ENCODE results near the gene KRTAP5-1.
"Not testable (repeated sequence)": the region's sequence is repeated elsewhere in the genome, so short reads cannot be mapped to it uniquely, and the experiment has no call there.

KRTAP5-1 gene

DNA sequence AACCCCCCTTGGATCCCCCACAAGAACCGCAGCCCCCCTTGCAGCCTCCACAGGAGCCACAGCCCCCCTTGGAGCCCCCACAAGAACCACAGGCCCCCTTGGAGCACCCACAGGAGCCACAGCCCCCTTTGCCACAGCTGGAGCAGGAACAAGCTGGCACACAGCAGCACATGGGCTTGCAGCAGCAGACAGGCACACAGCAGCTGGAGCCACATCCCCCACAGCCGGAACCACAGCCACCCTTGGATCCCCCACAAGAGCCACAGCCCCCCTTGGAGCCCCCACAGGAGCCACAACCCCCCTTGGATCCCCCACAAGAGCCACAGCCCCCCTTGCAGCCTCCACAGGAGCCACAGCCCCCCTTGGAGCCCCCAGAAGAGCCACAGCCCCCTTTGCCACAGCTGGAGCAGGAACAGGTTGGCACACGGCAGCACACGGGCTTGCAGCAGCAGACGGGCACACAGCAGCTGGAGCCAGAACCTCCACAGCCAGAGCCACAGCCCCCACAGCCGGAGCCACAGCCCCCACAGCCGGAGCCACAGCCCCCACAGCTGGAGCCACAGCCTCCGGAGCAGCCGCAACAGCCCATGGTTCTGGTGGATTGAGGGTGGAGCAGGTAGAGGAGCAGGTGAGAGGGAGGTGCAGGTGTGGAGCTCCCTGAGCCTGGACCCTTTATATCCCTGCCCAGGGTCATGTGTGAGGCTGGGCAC is at the start of gene KRTAP5-1:
KRTAP5-1 (minus strand) TSS at position 623 of the 710 bp plus-strand sequence; CDS start at position 589, 34 bp downstream.
- DNase-seq (ENCODE audit: low spot score), result not testable (repeated sequence)

DNA sequence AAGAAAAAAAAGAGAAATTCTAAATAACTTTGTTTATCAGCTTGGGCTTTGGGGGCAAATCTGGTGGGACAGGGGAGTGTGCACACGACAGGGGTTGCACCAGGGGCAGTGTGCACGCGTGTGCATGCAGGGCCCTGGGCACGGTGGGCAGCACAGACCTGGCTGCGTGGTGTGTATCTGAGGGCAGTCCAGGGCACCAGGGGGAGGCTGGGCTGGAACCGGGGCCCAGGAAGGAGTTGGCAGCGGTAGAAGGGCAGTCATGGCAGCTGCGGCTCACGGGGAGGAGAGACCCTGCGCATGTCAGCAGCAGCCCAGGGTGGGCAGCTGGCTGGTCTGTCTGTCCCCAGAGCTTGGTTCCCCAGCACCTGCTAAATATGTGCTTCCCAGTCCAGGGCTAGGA is 48.8 kb upstream of the KRTAP5-1 start:
- DNase-seq (ENCODE audit: low spot score), result no peak

- DNase-seq (ENCODE audit: low spot score), result no peak
These were observed 47.1 kb upstream of the KRTAP5-1 start for GRCh38 chr11:1632053-1632714.

DNA sequence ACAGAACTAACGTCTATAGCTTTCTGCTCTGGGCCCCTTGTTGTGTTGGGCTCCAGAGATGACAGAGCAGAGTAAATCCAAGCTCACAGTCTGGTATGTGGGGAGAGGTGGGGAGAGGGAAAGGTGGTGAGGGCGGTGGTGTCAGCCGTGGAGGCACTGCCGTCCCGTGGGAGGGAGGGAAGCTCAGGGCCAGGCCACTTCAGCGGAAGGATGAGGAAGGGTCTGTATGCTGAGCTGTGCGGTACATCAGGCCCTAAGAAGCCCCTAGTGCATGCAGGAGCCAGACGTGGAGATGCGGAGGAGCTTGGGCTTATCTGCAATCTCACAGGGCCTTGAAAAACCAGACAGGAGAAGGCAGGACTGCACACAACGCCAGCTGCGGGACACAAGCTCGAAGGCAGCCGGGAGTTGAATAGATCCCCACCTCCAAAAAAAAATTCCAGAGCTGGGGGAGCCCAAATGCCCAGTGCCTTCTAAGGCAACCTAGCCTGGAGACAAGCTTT is 46.0 kb upstream of the KRTAP5-1 start:
- no peak for DNase-seq (ENCODE audit: low spot score)

DNA sequence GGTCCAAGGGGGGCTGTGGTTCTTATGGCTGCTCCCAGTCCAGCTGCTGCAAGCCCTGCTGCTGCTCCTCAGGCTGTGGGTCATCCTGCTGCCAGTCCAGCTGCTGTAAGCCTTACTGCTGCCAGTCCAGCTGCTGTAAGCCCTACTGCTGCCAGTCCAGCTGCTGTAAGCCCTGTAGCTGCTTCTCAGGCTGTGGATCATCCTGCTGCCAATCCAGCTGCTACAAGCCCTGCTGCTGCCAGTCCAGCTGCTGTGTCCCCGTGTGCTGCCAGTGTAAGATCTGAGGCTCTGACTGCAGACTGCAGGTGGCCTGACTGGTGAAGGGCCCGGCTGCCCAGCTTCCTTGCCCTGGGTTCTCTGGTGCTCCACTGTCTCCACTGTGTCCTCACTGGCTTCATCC is 45.2 kb upstream of the KRTAP5-1 start:
- no peak for DNase-seq (ENCODE audit: low spot score)

DNA sequence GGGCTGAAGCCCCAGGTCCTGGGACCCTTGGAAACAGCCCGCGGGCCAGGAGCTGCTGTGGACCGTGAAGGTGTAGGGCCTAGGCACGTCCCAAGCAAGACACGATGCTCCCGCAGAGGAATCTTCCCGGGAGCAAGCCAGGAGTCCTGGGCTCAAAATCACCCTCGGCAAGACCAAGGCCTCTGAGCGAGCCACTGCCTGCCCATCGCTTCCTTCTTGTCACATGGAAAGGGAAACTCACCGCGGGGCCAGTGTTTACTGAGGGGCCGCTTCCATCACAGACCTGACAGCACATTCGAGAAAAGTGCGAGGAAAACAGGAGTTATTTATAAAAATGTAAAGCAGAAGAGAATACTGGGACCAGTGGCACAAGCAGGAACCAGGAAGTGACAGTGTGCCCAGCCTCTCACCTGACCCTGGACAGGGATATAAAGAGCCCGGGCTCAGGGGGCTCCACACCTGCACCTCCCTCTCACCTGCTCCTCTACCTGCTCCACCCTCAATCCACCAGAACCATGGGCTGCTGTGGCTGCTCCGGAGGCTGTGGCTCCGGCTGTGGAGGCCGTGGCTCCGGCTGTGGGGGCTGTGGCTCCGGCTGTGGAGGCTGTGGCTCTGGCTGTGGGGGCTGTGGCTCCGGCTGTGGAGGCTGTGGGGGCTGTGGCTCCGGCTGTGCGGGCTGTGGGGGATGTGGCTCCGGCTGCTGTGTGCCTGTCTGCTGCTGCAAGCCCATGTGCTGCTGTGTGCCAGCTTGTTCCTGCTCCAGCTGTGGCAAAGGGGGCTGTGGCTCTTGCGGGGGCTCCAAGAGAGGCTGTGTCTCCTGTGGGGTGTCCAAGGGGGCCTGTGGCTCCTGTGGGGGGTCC is 44.5 kb upstream of the KRTAP5-1 start, which contains the start of gene KRTAP5-5:
KRTAP5-5 (plus strand) TSS at position 450 of the 860 bp plus-strand sequence; CDS start at position 516, 66 bp downstream.
- DNase-seq (ENCODE audit: low spot score), result no peak

DNA sequence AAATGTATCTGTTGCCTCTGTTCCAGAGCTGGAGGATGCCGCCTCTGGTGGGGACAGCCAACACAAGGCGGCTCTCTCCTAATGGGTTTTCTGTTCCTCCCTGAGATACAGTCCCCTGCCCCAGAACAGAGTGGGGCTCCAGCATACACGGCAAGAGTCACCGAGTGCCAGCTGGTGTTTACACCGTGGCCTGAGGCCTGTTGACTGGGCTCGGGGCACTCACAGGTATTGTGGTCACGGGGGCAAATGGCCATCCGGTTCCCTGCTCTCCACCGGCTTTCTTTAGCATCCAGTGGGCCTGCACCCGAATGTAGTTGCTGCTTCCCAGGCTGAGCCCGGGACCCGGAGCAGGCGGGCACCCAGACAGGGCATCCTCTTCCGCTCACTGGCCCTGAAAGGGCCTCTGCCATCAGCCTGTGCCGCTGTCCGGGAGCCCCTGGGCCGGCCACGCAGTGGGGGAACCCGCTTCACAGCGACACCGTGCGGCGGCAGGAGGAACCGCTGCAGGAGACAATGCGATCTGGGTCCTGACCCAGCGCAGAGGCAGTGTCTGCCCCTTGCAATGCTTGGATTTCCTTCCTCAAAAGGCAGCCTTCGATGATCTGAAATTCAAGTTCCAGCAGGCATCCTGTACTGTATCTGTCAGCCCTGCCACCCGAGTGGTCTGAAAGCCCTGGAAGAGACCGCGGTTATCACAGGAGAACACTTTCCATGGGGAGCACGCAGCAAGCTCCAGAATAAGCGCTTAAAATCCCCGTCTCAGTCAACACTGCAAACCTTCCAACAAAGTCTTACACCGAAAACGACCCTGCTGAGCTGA is 43.6 kb upstream of the KRTAP5-1 start:
- peak; percentile 52 for DNase-seq (ENCODE audit: low spot score)

- no peak for DNase-seq (ENCODE audit: low spot score)
These were observed 40.5 kb upstream of the KRTAP5-1 start for GRCh38 chr11:1625541-1625940.

GRCh38 chr11:1624621-1625020 is 39.5 kb upstream of the KRTAP5-1 start:
- no peak for DNase-seq (ENCODE audit: low spot score)

DNA sequence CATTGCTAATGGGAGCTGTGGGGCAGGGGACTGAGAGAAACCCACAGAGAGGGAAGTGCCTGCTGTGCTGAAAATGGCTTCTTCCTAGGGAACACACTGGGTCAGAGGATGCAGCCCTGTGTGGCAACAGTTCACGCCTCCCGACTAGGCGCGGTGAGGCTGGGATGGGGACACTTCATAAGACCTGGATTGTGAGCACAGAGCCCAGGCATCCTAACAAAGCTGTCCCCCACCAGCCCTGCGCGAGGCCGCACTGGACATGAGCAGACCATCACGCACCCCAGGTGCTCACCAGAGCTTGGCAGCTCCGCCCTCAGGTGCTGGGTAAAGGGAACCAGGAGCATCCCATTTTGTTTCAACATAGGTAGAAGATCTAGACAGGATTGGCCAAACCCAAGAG is 38.6 kb upstream of the KRTAP5-1 start:
- DNase-seq (ENCODE audit: low spot score), result no peak

- DNase-seq (ENCODE audit: low spot score), result no peak
These were observed 37.0 kb upstream of the KRTAP5-1 start, which contains the start of gene KRTAP5-4 for GRCh38 chr11:1622086-1622485. Gene KRTAP5-4 (minus strand): TSS chr11:1622138. CDS start chr11:1622093, 45 bp downstream.

DNA sequence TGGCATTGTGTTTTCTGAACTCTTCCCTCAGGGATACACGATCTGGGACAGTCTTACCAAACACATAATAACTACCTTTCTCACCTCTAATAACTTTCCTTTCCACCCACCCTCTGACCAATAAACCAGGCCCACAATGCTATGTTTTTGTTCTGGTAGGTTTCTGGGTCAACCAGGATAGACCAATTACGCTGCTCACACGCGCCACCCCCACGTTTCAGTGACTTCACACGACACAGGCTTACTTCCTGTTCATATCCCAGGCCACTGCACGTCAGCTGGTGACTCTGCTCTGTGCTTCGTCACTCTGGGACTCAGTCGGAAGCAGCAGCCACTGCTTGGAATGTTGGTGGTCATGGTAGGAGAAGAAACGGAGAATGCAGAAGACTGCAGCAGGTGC is 34.4 kb upstream of the KRTAP5-1 start:
- no peak for DNase-seq (ENCODE audit: low spot score)

GRCh38 chr11:1618231-1618630 is 33.1 kb upstream of the KRTAP5-1 start:
- no peak for DNase-seq (ENCODE audit: low spot score)

- DNase-seq (ENCODE audit: low spot score), result no peak
These were observed 23.3 kb upstream of the KRTAP5-1 start, which contains the start of gene KRTAP5-3 for GRCh38 chr11:1608363-1608762. Gene KRTAP5-3 (minus strand): TSS chr11:1608463. CDS start chr11:1608385, 78 bp downstream.

DNA sequence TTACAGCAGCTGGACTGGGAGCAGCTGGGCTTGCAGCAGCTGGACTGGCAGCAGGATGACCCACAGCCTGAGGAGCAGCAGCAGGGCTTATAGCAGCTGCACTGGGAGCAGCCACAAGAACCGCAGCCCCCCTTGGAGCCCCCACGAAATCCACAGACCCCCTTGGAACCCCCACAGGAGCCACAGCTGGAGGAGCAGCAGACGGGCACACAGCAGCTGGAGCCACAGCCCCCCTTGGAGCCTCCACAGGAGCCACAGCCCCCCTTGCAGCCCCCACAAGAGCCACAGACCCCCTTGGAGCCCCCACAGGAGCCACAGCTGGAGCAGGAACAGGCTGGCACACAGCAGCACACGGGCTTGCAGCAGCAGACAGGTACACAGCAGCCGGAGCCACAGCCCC is 22.8 kb upstream of the KRTAP5-1 start:
- not testable (repeated sequence) for DNase-seq (ENCODE audit: low spot score)

DNA sequence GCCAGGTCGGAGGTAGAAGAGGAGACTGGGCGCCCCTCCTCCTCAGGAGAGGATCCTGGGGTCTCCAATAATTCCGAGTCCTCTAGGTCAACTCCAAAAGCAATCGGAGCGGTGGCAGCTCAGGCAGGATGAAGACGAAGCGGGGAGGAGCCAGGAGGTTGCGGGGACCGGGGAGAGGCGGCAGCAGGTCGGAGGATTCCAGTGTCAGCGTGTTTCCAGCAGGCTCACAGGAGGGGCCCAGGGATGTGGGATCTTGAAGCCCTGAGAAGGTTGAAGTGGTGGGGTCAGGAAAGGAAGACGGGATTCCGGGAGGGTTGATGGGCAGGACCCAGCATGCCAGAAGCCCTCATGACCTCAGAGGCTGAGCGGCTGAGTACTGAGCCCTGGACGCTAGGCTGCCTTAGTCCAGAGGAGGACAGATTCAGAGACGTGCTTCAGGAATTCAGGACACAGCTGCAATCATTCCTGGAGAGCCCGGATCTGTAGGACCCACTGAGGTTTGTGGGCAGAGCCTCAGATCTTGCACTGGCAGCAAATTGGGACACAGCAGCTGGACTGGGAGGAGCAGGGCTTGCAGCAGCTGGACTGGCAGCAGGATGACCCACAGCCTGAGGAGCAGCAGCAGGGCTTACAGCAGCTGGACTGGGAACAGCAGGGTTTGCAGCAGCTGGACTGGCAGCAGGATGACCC is 22.2 kb upstream of the KRTAP5-1 start:
- not testable (repeated sequence) for DNase-seq (ENCODE audit: low spot score)

DNA sequence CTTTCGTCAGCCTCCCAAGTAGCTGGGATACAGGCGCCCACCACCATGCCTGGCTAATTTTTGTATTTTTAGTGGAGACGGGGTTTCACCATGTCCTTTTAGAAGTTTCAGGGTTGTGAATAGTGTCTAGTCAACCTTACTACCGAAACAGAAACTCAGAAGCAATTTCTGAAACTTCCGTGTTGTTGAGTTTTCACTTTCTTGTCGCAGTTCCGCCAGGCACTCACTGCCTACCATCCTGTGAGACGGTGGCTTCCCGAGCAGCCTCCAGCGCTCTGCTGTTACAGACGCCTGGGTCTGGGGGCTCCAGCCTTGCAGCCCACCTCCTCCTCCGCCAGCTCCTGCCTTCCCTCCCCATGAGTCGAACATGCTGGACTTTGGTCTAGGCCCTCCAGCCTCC is 20.8 kb upstream of the KRTAP5-1 start:
- DNase-seq (ENCODE audit: low spot score), result not testable (repeated sequence)

DNA sequence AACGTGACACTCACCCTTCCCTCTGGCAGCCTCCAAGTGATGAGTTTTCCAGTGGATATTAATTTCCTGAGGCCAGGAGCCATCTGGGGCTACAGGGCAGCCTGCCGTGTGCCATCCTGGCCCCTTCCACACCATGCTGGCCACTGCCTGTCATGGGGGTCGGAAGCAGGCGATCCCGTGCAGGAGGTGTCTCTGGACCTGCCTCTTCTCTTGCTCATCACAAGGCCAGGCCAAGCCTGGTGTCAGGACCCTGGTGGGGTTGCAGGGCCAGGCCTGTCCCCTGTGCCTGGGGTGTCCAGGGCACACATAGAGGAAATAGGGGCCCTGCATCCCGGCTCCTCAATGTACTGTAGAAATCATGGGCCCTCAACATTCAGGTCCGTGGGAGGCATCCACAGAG is 19.6 kb upstream of the KRTAP5-1 start:
- no peak for DNase-seq (ENCODE audit: low spot score)

- no peak for DNase-seq (ENCODE audit: low spot score)
These were observed 19.1 kb upstream of the KRTAP5-1 start for GRCh38 chr11:1604181-1604580.

GRCh38 chr11:1603629-1604028 is 18.5 kb upstream of the KRTAP5-1 start:
- no peak for DNase-seq (ENCODE audit: low spot score)

DNA sequence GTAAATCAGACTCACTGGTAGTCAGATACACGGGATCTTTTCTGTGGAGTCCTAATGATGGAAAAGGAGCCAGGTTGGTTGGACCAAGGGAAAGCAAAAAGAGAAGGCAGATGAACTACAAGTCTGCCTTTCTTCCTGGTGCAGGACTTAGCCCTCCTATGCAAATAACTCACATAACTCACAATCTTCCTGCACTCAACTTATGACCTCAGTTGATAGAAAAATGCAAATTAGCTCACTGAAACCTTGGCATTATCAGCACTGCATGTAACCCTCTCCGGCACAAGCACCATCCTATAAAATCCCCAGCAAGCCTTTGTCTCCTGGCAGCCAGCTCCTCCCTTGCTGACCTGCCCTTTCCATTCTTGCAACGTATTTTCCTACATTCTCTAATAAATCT is 16.6 kb upstream of the KRTAP5-1 start:
- not testable (repeated sequence) for DNase-seq (ENCODE audit: low spot score)
